ENCODE data around the gene APOA5.

The APOA5 gene

DNA sequence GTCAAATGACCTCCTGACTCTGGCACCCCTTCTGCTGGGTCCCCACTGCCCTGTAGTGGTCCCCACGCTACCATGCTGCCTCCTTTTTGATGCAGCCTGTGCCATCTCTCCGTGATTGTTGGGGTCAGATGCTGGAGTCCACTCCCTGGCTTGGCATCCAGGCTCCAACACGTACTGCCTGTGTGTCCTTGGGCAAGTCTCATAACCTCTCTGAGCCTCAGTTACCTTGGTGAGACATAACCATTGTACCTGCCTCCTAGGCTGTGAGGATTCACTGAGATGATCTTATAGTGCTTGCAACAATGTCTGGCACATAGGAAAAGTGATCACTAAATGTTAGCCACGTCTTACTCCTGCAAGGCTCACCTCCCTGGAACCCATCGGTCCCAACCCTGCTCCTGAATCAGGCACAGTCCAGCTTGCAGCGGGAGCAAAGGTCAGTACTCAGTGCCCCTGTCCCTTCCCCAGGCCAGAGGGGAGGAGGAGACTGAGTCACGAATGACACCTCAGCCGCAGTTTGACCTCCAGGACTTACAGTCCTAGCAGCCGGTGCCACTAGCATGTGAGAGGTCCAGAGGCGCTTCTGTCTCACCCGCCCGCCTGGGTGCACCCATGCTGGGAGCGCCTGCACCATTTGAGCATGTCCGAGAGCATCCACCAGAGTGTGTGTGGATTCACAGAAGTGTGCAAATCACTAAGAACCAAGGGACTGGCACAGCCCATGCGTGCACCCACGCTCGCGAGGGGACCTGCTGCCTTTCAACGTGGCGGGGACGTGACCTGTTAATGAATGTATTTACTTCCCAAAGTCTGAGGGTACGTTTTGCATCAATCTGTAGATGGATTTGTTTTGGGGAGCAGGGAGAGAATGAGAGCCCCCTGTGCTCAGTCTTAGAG lies 34.4 kb upstream of the APOA5 start:
- no peak overlapping the region for H3K4me3 ChIP-seq (ENCODE audit: low read length)
- H3K27me3 ChIP-seq (ENCODE audit: control insufficient read depth, insufficient read depth, low read length): no peaks in the 10 kb centered on the region
- no peaks in the 10 kb centered on the region for H3K36me3 ChIP-seq (ENCODE audit: control insufficient read depth, low read depth, low read length)
- no peaks in the 10 kb centered on the region for H3K9me3 ChIP-seq (ENCODE audit: control insufficient read depth, low read depth, low read length)
- no peaks in the 10 kb centered on the region for H3K4me1 ChIP-seq (ENCODE audit: control insufficient read depth, low read depth, low read length)
- H3K9ac ChIP-seq (ENCODE audit: low read length): no peak overlapping the region
- H3K27ac ChIP-seq (ENCODE audit: low read length): no peak overlapping the region

- no peaks in the 10 kb centered on the region for H3K9me3 ChIP-seq (ENCODE audit: control insufficient read depth, low read depth, low read length)
- H3K27ac ChIP-seq (ENCODE audit: low read length): no peak overlapping the region
- no peak overlapping the region for H3K4me3 ChIP-seq (ENCODE audit: low read length)
- no peaks in the 10 kb centered on the region for H3K36me3 ChIP-seq (ENCODE audit: control insufficient read depth, low read depth, low read length)
- H3K9ac ChIP-seq (ENCODE audit: low read length): no peak overlapping the region
- no peaks in the 10 kb centered on the region for H3K27me3 ChIP-seq (ENCODE audit: control insufficient read depth, insufficient read depth, low read length)
- H3K4me1 ChIP-seq (ENCODE audit: control insufficient read depth, low read depth, low read length): no peaks in the 10 kb centered on the region
These were observed 33.8 kb upstream of the APOA5 start for GRCh38 chr11:116825434-116825833.

DNA sequence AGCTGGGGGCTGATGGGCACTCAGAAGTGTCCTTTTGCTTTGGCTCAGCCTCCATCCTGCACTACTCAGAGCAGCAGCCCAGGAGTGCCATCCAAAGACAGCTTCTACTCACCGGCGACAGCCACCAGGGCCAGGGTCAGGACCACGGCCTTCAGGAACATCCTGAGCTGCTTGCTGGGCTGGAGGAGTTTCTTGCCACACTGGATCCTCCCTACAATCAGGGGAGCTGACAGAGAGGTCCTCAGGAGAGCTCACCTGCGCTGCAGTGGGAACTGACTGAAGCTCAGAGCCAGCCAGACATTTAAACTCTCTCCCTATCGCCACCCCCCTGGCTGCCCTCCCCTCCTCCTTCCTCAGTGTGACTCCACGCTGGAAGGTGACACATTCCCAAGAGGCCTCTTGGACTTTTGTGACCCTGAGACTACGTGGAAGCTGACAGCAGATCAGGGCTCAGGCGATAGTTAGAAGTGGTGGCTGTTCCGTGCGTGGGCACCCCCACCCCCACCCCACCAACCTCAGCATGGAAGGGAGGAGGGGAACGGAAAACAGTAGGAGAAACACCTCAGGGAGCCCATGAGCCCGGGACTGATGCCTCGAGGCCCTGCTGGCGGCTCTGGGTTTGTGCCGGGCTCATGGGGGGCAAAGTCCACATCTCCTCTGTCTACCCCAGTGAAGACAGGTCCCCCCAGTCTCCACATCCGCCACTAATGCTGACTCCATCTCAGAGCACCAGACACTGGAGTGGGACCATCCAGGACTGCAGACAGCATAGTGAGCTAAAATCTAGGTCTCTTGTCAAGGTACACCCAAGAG lies 31.6 kb upstream of the APOA5 start, which contains the start of gene APOA4:
TSS of gene APOA4 (minus strand) at position 274 of the 813 bp plus-strand sequence. CDS start at position 161, 113 bp downstream.
- Histone ChIP-seq H3K36me3 (ENCODE audit: control insufficient read depth, low read depth, low read length) (no peaks in the 10 kb centered on the region), H3K9me3 (ENCODE audit: control insufficient read depth, low read depth, low read length) (no peaks in the 10 kb centered on the region), H3K4me1 (ENCODE audit: control insufficient read depth, low read depth, low read length) (no peaks in the 10 kb centered on the region), H3K4me3 (ENCODE audit: low read length) (no peak within 1 kb of the TSS), H3K27me3 (ENCODE audit: control insufficient read depth, insufficient read depth, low read length) (no peaks in the 10 kb centered on the region), H3K27ac (ENCODE audit: low read length) (no peak within 1 kb of the TSS), H3K9ac (ENCODE audit: low read length) (no peak within 1 kb of the TSS)

DNA sequence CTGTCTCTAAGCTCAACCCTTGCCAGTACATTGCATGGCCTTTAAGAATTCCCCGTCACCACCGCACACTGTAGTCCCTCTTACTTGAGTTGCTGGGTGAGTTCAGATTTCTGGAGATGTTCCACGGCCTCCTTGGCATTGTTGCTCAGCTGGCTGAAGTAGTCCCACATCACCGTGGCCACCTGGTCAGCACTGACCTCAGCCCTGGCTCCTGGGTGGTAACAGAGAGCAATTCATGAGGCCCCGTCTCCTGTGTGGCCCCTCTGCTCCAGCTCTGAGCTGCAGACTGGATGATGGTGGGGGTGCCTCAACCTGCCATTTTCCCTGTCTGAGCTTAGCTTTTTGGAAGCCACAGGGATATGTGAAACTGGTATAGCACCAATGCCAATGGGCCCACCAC lies 30.9 kb upstream of the APOA5 start:
- Histone ChIP-seq H3K4me1 (ENCODE audit: control insufficient read depth, low read depth, low read length) (no peaks in the 10 kb centered on the region), H3K27ac (ENCODE audit: low read length) (no peak overlapping the region), H3K27me3 (ENCODE audit: control insufficient read depth, insufficient read depth, low read length) (no peaks in the 10 kb centered on the region), H3K9ac (ENCODE audit: low read length) (no peak overlapping the region), H3K4me3 (ENCODE audit: low read length) (no peak overlapping the region), H3K36me3 (ENCODE audit: control insufficient read depth, low read depth, low read length) (no peaks in the 10 kb centered on the region), H3K9me3 (ENCODE audit: control insufficient read depth, low read depth, low read length) (no peaks in the 10 kb centered on the region)

GRCh38 chr11:116821050-116821918 lies 29.6 kb upstream of the APOA5 start:
- no peak overlapping the region for H3K9ac ChIP-seq (ENCODE audit: low read length)
- no peak overlapping the region for H3K27ac ChIP-seq (ENCODE audit: low read length)
- H3K9me3 ChIP-seq (ENCODE audit: control insufficient read depth, low read depth, low read length): no peaks in the 10 kb centered on the region
- H3K27me3 ChIP-seq (ENCODE audit: control insufficient read depth, insufficient read depth, low read length): no peaks in the 10 kb centered on the region
- H3K4me1 ChIP-seq (ENCODE audit: control insufficient read depth, low read depth, low read length): no peaks in the 10 kb centered on the region
- H3K4me3 ChIP-seq (ENCODE audit: low read length): no peak overlapping the region
- no peaks in the 10 kb centered on the region for H3K36me3 ChIP-seq (ENCODE audit: control insufficient read depth, low read depth, low read length)

GRCh38 chr11:116819049-116819448 lies 27.4 kb upstream of the APOA5 start:
- H3K4me1 ChIP-seq (ENCODE audit: control insufficient read depth, low read depth, low read length): no peaks in the 10 kb centered on the region

DNA sequence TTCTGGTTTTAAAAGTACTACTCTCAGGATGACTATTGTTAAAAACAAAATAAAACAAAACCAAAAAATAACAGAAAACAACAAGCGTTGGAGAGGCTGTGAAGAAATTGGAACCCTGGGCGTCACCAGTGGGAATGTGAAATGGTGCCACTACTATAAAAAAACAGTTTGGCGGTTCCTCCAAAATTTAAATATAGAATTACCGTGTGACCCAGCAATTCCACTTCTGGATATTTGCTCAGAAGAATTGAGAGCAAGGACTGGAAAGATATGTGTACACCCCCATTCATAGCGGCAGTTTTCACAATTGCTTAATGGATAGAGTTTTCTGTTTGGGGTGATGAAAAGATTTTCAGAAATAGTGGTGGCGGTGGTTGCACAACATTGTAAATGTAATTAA lies 22.8 kb upstream of the APOA5 start:
- Histone ChIP-seq H3K27ac (ENCODE audit: low read length) (no peak overlapping the region), H3K4me3 (ENCODE audit: low read length) (no peak overlapping the region), H3K4me1 (ENCODE audit: control insufficient read depth, low read depth, low read length) (no peaks in the 10 kb centered on the region), H3K27me3 (ENCODE audit: control insufficient read depth, insufficient read depth, low read length) (no peaks in the 10 kb centered on the region), H3K9ac (ENCODE audit: low read length) (no peak overlapping the region), H3K9me3 (ENCODE audit: control insufficient read depth, low read depth, low read length) (no peaks in the 10 kb centered on the region), H3K36me3 (ENCODE audit: control insufficient read depth, low read depth, low read length) (no peaks in the 10 kb centered on the region)

More at GRCh38 chr11:116819049-116819448, 27.4 kb upstream of the APOA5 start:
- Histone ChIP-seq H3K36me3 (ENCODE audit: control insufficient read depth, low read depth, low read length) (no peaks in the 10 kb centered on the region), H3K27me3 (ENCODE audit: control insufficient read depth, insufficient read depth, low read length) (no peaks in the 10 kb centered on the region), H3K9me3 (ENCODE audit: control insufficient read depth, low read depth, low read length) (no peaks in the 10 kb centered on the region), H3K27ac (ENCODE audit: low read length) (no peak overlapping the region), H3K4me3 (ENCODE audit: low read length) (no peak overlapping the region), H3K9ac (ENCODE audit: low read length) (no peak overlapping the region)

- H3K9me3 ChIP-seq (ENCODE audit: control insufficient read depth, low read depth, low read length): no peaks in the 10 kb centered on the region
- no peak overlapping the region for H3K9ac ChIP-seq (ENCODE audit: low read length)
- no peak overlapping the region for H3K4me3 ChIP-seq (ENCODE audit: low read length)
- H3K27ac ChIP-seq (ENCODE audit: low read length): no peak overlapping the region
- no peaks in the 10 kb centered on the region for H3K36me3 ChIP-seq (ENCODE audit: control insufficient read depth, low read depth, low read length)
- H3K27me3 ChIP-seq (ENCODE audit: control insufficient read depth, insufficient read depth, low read length): no peaks in the 10 kb centered on the region
- H3K4me1 ChIP-seq (ENCODE audit: control insufficient read depth, low read depth, low read length): no peaks in the 10 kb centered on the region
These were observed 22.2 kb upstream of the APOA5 start for GRCh38 chr11:116813781-116814471.

- Histone ChIP-seq H3K27me3 (ENCODE audit: control insufficient read depth, insufficient read depth, low read length) (no peaks in the 10 kb centered on the region), H3K9ac (ENCODE audit: low read length) (no peak overlapping the region), H3K36me3 (ENCODE audit: control insufficient read depth, low read depth, low read length) (no peaks in the 10 kb centered on the region), H3K4me3 (ENCODE audit: low read length) (no peak overlapping the region), H3K27ac (ENCODE audit: low read length) (no peak overlapping the region), H3K9me3 (ENCODE audit: control insufficient read depth, low read depth, low read length) (no peaks in the 10 kb centered on the region), H3K4me1 (ENCODE audit: control insufficient read depth, low read depth, low read length) (no peaks in the 10 kb centered on the region)
These were observed 21.5 kb upstream of the APOA5 start for GRCh38 chr11:116813170-116813569.

DNA sequence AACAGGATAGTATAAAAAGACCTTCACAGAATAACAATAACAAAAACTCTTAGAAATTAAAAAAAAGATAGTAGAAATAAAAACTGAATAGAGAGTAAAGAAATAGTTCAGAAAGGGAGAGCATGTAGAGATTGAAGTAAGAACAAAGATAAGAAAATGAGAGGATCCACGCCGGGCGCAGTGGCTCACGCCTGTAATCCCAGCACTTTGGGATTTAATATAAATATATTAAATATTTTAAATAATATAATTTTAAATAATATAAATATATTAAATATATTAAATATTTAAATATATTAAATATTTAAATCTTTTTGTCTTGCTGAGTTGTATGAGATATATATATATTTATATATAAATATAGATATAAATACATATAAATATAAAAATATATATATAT lies 20.4 kb upstream of the APOA5 start:
- Histone ChIP-seq H3K27me3 (ENCODE audit: control insufficient read depth, insufficient read depth, low read length) (no peaks in the 10 kb centered on the region), H3K27ac (ENCODE audit: low read length) (no peak overlapping the region), H3K36me3 (ENCODE audit: control insufficient read depth, low read depth, low read length) (no peaks in the 10 kb centered on the region), H3K9ac (ENCODE audit: low read length) (no peak overlapping the region), H3K9me3 (ENCODE audit: control insufficient read depth, low read depth, low read length) (no peaks in the 10 kb centered on the region), H3K4me1 (ENCODE audit: control insufficient read depth, low read depth, low read length) (no peaks in the 10 kb centered on the region), H3K4me3 (ENCODE audit: low read length) (no peak overlapping the region)

Measured in iPS-18a (cell line).